Activated T-cell treated with anti-CD3 and anti-CD28 coated beads, Interleukin-2, amount 50 U/mL, for 72 hours (primary cell): ENCODE measurements around the gene KYNU. TPM values are rescaled to one million over a fixed set of nuclear protein-coding genes. Genes with fewer than 3 reads are reported as not detected.

Experiments
- ATAC-seq, 2 donors: fragments of 150-1000 bp; cut with Tn5 transposase; replicated peaks in 1 of 2; 2 replicates each; pipeline ENCODE4 v1.10.0; 2021; ENCODE audit warnings: moderate library complexity in 2 of 2, mild to moderate bottlenecking in 1 of 2
- DNase-seq, 2 donors: peaks; one replicate each; pipeline ENCODE4 v3.0.0; 2021 to 2022; ENCODE audit warnings: mixed read lengths in 1 of 2
- H3K27ac Mint-ChIP-seq: one replicate; pipeline ENCODE4 v1.8.0; 2022; ENCODE audit warnings: mild to moderate bottlenecking, moderate library complexity, mixed read lengths
- H3K27me3 Mint-ChIP-seq: one replicate; pipeline ENCODE4 v1.8.0; 2022; ENCODE audit warnings: low read depth, mixed read lengths
- H3K36me3 Mint-ChIP-seq, 2 donors: one replicate each; pipeline ENCODE4 v1.8.0; 2022; ENCODE audit warnings: mixed read lengths in 2 of 2, mild to moderate bottlenecking in 1 of 2; ENCODE audit not compliant: insufficient read depth in 2 of 2
- H3K4me1 Mint-ChIP-seq: one replicate; pipeline ENCODE4 v1.8.0; 2022; ENCODE audit warnings: low read depth, mixed read lengths
- H3K4me3 Mint-ChIP-seq, 2 donors: one replicate each; pipeline ENCODE4 v1.8.0; 2022; ENCODE audit warnings: mild to moderate bottlenecking in 2 of 2, mixed read lengths in 2 of 2, moderate library complexity in 2 of 2
- H3K9me3 Mint-ChIP-seq, 2 donors: one replicate each; pipeline ENCODE4 v1.8.0; 2022; ENCODE audit warnings: mixed read lengths in 2 of 2
- total RNA-seq, 2 donors: library from RNA; stranded (reverse); gene quantifications; one replicate each; pipeline ENCODE4 v1.2.3, GENCODE V29; 2022

Gene KYNU
- under 1 TPM; 0.14 to 0.35 TPM for total RNA-seq

DNA sequence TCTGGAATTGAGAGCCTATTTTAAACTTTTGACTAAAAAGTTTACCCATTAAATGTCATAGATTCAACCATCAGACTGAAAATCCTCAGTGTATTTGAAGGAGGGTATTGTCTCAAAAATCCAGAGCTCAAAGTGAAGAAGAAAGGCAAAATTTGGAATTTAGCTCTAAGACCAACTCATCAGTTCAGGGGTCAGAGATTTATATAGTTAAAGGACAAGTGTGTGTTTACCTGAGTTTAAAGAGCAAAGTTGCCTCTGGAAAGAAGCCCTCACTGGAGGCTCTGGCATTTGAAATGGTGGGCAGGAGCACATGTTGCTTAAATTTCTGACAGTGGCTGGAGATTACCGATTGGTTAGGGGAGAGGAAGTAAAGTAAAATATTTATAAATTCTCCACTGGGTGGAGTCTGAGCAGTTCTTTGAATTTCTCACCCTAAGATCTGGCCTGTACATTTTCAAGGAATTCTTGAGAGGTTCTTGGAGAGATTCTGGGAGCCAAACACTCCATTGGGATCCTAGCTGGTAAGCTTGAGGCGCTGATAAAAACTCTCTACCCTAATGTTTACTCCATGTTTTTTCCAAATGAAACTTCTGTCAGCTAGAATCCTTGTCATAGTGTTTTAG is at the start of gene KYNU:
Gene KYNU, plus strand, starts transcription at position 449 of the 623 bp plus-strand sequence. CDS start 7,704 bp downstream, outside the sequence.
- ATAC-seq = no peak
- H3K36me3 Mint-ChIP-seq = no peaks in the 10 kb centered on the region
- no peaks in the 10 kb centered on the region for H3K9me3 Mint-ChIP-seq
- no peaks in the 10 kb centered on the region for H3K4me1 Mint-ChIP-seq
- H3K27me3 Mint-ChIP-seq = no peaks in the 10 kb centered on the region
- H3K27ac Mint-ChIP-seq = no peak within 1 kb of the TSS
- H3K4me3 Mint-ChIP-seq = no peak within 1 kb of the TSS
- DNase-seq = no peak

- no peak for DNase-seq
These were observed 43.4 kb upstream of the KYNU start for GRCh38 chr2:142834021-142834420.

DNA sequence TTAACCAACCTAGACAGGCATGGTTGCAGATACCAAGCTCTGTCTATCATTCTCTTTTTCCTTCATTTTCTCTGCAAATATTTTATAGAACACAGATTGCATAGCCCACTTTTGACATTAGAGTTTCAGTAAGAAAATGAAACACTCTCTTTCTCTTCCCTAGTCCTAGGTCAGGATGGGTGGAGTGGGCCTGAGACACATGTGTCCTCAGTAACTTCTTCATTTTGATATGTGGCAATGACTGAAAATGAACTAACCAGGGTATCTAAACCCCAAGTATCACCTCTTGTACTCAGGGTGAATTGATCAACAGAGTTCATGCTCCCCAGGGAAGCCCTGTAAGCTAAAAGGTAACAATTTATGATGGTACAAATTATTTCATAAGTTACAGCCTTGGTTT is 37.0 kb upstream of the KYNU start:
- no peaks in the 10 kb centered on the region for H3K4me1 Mint-ChIP-seq
- ATAC-seq (no peak), DNase-seq (no peak)
- H3K9me3 Mint-ChIP-seq = no peaks in the 10 kb centered on the region
- no peak overlapping the region for H3K27ac Mint-ChIP-seq
- H3K4me3 Mint-ChIP-seq = no peak overlapping the region
- H3K36me3 Mint-ChIP-seq = no peaks in the 10 kb centered on the region
- H3K27me3 Mint-ChIP-seq = no peaks in the 10 kb centered on the region

More at GRCh38 chr2:142834021-142834420, 43.4 kb upstream of the KYNU start:
- Mint-ChIP-seq H3K36me3 (no peaks in the 10 kb centered on the region), H3K4me3 (no peak overlapping the region), H3K27me3 (no peaks in the 10 kb centered on the region), H3K9me3 (no peaks in the 10 kb centered on the region), H3K27ac (peak overlapping the region; percentile 41), H3K4me1 (no peaks in the 10 kb centered on the region)
- no peak for ATAC-seq

DNA sequence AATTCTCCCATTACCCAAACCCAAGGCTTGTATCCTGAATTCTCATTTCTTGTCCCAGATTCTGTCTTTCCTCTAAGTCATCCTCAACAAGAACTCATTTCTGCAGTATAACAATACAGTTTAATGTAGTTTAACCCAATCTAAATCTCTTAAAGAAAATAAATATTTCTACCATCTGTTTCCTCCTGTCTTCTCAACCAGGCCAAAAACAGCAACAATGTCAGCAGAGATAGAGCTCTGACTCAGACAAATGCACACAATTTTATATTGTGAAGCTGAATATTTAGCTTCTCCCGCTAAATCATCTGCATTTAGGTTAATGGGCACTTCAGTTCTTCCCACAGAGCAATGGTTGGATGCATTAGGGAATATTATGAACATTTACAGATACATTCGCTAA is 35.7 kb upstream of the KYNU start:
- DNase-seq (no peak), ATAC-seq (no peak)
- Mint-ChIP-seq H3K36me3 (no peaks in the 10 kb centered on the region), H3K4me3 (no peak overlapping the region), H3K9me3 (peaks cover 0 to 2% of the 10 kb centered on the region in 2 donors), H3K4me1 (no peaks in the 10 kb centered on the region), H3K27ac (no peak overlapping the region), H3K27me3 (no peaks in the 10 kb centered on the region)

- Mint-ChIP-seq H3K27me3 (no peaks in the 10 kb centered on the region), H3K4me1 (no peaks in the 10 kb centered on the region), H3K9me3 (peaks cover 0 to 2% of the 10 kb centered on the region in 2 donors), H3K4me3 (no peak overlapping the region), H3K27ac (no peak overlapping the region), H3K36me3 (no peaks in the 10 kb centered on the region)
- DNase-seq (no peak), ATAC-seq (no peak)
These were observed 35.1 kb upstream of the KYNU start for GRCh38 chr2:142842369-142842768.

DNA sequence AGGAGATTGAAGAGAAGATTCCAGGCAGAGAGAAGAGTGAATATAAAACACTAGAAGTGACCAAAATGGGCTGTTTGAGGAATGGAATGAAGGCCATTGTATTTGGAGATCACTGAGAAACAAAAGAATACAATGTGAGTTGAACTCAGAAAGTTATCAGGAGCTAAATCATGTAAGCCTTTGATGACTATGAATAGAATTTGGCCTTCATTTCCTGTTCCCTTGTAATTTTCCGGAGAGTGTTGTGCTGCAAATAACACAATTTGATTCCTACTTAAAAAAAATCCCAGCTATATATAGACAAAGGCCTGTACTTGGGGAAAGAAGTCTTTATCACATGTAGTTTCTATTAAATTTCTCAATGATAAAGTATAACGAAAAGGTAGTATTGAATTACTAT is 33.7 kb upstream of the KYNU start:
- Mint-ChIP-seq H3K4me3 (no peak overlapping the region), H3K27ac (no peak overlapping the region), H3K36me3 (no peaks in the 10 kb centered on the region), H3K27me3 (no peaks in the 10 kb centered on the region), H3K9me3 (peaks cover 0 to 2% of the 10 kb centered on the region in 2 donors), H3K4me1 (no peaks in the 10 kb centered on the region)
- ATAC-seq (no peak), DNase-seq (no peak)

DNA sequence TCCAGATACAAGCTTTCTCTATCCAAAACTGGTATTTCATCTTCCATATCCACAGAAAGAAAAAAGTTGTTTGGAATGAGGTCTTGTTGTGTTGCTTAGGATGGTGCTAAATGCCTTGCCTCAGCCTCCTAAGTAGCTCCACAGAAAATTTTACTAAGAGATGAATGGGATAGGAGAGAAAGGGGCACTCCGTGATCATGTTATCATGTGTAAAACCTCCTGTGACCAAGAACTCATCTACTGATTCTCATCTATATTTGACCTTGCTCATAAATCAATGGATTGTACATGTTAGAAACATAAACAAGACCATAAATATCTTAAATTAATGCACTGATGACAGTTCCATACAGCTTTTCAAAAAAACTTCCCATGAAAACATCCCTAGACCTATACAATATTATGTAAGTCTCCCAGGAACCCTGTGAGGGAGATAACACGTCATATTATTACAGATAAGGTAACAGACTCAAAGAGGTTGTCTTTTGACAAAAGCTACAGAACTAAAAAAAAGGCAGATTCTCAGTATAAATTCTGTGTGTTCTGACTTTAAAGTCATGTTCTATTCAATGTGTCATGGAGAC is 29.3 kb upstream of the KYNU start:
- no peak overlapping the region for H3K27ac Mint-ChIP-seq
- H3K36me3 Mint-ChIP-seq = no peaks in the 10 kb centered on the region
- no peak overlapping the region for H3K4me3 Mint-ChIP-seq
- H3K9me3 Mint-ChIP-seq = peaks cover 0 to 2% of the 10 kb centered on the region in 2 donors
- no peaks in the 10 kb centered on the region for H3K4me1 Mint-ChIP-seq
- ATAC-seq (no peak), DNase-seq (no peak)
- H3K27me3 Mint-ChIP-seq = no peaks in the 10 kb centered on the region

- Mint-ChIP-seq H3K9me3 (peaks cover 0 to 2% of the 10 kb centered on the region in 2 donors), H3K27me3 (no peaks in the 10 kb centered on the region), H3K27ac (no peak overlapping the region), H3K36me3 (no peaks in the 10 kb centered on the region), H3K4me1 (no peaks in the 10 kb centered on the region), H3K4me3 (no peak overlapping the region)
- DNase-seq (no peak), ATAC-seq (no peak)
These were observed 27.6 kb upstream of the KYNU start for GRCh38 chr2:142849820-142850219.

DNA sequence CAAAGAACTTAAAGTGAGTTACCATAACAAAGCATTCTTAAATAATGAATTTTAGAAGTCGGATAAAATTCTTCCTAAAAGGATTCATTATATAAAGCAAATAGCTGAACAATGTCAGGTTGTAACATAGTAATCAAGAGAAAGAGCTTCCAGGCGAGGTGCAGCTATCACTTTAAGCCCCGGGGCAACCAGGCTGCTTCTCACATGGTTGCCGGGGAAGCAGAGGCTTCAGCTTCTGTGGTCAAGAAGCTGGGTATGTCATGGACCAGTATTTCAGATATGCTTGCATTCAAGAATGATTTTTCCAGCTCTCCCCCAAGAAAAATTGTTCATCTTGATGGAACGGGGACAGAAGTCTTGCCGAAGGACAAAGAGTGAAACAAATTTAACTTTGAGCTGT is 23.6 kb upstream of the KYNU start:
- ATAC-seq (no peak), DNase-seq (no peak)
- Mint-ChIP-seq H3K4me1 (no peaks in the 10 kb centered on the region), H3K4me3 (no peak overlapping the region), H3K9me3 (no peaks in the 10 kb centered on the region), H3K27me3 (no peaks in the 10 kb centered on the region), H3K36me3 (no peaks in the 10 kb centered on the region), H3K27ac (no peak overlapping the region)

DNA sequence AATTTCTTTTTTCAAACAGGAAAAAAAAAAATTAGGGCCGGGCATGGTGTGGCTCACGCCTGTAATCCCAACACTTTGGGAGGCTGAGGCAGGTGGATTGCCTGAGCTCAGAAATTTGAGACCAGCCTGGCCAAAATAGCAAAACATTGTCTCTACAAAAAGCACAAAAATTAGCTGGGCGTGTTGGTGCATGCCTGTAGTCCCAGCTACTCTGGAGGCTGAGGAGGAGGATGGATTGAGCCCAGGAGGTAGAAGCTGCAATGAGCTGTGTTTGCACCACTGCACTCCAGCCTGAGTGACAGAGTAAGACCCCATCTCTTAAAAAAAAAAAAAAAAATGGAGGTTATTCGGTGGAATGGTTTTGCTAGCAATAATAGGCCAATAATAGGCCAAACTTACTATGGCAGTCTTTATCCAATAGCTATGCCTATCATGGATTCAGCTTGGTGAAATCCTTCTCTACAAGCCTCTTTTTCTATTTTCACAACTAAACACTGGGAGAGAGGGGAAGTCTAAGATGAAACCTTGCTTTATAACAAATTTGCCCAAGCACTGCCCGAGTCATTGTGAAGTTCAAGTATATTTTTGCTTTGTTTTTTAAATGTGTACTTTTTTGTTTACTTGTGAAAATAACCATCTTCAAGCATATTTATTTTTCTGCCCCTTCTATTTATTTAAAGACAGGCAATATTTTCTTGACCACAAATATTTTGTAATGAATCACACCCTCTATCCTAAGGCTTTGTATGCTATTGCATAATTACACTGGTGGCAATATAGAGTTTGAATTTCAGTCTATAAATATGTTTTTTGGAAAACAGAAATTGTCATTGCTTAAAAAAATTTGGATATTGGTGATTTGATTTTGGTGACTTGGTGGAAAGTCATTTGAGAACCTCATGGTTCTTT is 20.0 kb upstream of the KYNU start:
- Mint-ChIP-seq H3K27me3 (no peaks in the 10 kb centered on the region), H3K36me3 (no peaks in the 10 kb centered on the region), H3K4me3 (no peak overlapping the region), H3K27ac (no peak overlapping the region), H3K9me3 (no peaks in the 10 kb centered on the region), H3K4me1 (no peaks in the 10 kb centered on the region)
- ATAC-seq (no peak), DNase-seq (no peak)

GRCh38 chr2:142858961-142859360 is 18.5 kb upstream of the KYNU start:
- no peaks in the 10 kb centered on the region for H3K36me3 Mint-ChIP-seq
- no peaks in the 10 kb centered on the region for H3K4me1 Mint-ChIP-seq
- H3K4me3 Mint-ChIP-seq = no peak overlapping the region
- ATAC-seq = no peak
- DNase-seq = no peak
- H3K27ac Mint-ChIP-seq = no peak overlapping the region
- no peaks in the 10 kb centered on the region for H3K27me3 Mint-ChIP-seq
- no peaks in the 10 kb centered on the region for H3K9me3 Mint-ChIP-seq

DNA sequence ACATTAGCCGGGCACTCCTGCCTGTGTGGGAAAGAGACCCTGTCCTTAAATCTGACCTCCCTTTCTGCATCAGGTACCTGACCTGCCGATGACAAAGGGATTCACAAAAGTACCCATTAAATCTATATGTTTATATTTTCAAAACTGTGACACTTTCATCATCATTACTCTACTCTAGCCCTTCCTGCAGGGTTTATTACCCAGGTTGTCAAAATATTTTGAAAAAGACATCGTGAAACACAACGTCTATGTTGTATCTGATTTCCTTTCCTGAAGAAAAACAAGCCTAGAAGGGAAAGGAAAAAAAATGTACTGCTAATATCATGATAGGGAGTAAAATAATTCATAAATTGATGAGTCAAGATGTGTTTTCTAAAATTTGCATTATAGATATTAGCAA is 15.2 kb upstream of the KYNU start:
- Mint-ChIP-seq H3K4me3 (no peak overlapping the region), H3K27me3 (no peaks in the 10 kb centered on the region), H3K36me3 (no peaks in the 10 kb centered on the region), H3K9me3 (no peaks in the 10 kb centered on the region), H3K27ac (no peak overlapping the region), H3K4me1 (no peaks in the 10 kb centered on the region)
- DNase-seq (no peak), ATAC-seq (no peak)

DNA sequence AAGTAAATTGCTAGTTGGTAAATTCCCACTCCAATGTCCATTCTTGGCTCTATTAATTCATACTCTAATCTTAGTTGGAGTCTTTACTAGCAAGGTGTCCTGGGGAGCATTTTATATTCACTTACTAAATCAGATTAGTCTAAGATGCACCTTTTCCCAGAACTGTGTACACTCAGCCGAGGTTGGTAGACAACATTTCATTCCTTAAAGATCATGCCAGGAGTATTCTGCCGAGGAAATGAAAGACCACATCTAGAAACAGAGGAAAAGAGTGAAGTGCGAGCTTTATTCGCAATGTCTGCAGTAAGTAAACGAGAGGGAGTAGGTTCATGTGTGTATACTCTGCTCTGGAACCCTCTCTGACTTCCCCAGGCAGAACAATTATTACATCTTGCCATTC is 14.6 kb upstream of the KYNU start:
- Mint-ChIP-seq H3K27ac (no peak overlapping the region), H3K4me3 (no peak overlapping the region), H3K27me3 (no peaks in the 10 kb centered on the region), H3K36me3 (no peaks in the 10 kb centered on the region), H3K4me1 (no peaks in the 10 kb centered on the region), H3K9me3 (no peaks in the 10 kb centered on the region)
- ATAC-seq (no peak), DNase-seq (no peak)
